Breast epithelium (tissue), 4 donors: ENCODE measurements around the gene PARK7. TPM values are rescaled to one million over a fixed set of nuclear protein-coding genes. Genes with fewer than 3 reads are reported as not detected.

Experiments used
- DNase-seq, 2 donors: peaks; one replicate each; pipeline ENCODE4 v3.0.0-alpha.2; 2019; ENCODE audit warnings: low spot score in 2 of 2
- H3K27ac ChIP-seq, 2 donors: fragments of 200-600 bp; sonication (generic) in 1 of 2; one replicate each; pipeline ENCODE4 v1.5.1; 2016 to 2019; ENCODE audit warnings: mild to moderate bottlenecking in 1 of 2
- H3K27me3 ChIP-seq, 2 donors: fragments of 200-600 bp; sonication (generic) in 1 of 2; one replicate each; pipeline versions ENCODE4 v1.5.1 to v1.6.0; 2017 to 2019; ENCODE audit warnings: control low read depth in 1 of 2, mild to moderate bottlenecking in 1 of 2
- H3K36me3 ChIP-seq: fragments of 200-600 bp; one replicate; pipeline ENCODE4 v1.5.1; 2019
- H3K4me1 ChIP-seq, 2 donors: fragments of 200-600 bp; sonication (generic); one replicate each; pipeline ENCODE4 v1.5.1; 2016 to 2019; ENCODE audit warnings: control low read depth in 1 of 2
- H3K4me3 ChIP-seq, 3 donors: fragments of 200-600 bp; sonication (generic); 1 replicate in 2 of 3; 2 replicates in 1 of 3; pipeline ENCODE4 v1.5.1; 2016 to 2019; ENCODE audit warnings: mild to moderate bottlenecking in 3 of 3, moderate library complexity in 2 of 3
- H3K9me3 ChIP-seq, 2 donors: fragments of 200-600 bp; sonication (generic) in 1 of 2; one replicate each; pipeline ENCODE4 v1.5.1; 2016 to 2019; ENCODE audit warnings: control low read depth in 1 of 2
- CTCF ChIP-seq, 3 donors: fragments of 450-650 bp; IDR thresholded peaks; one replicate each; pipeline ENCODE4 v1.5.1; 2016 to 2017; ENCODE audit warnings: antibody characterized with exemption in 3 of 3, mild to moderate bottlenecking in 3 of 3, moderate library complexity in 3 of 3
- POLR2A ChIP-seq: fragments of 450-650 bp; IDR thresholded peaks from one replicate; pipeline ENCODE4 v1.6.1; 2016; ENCODE audit warnings: antibody characterized with exemption, mild to moderate bottlenecking, moderate library complexity
- POLR2AphosphoS5 ChIP-seq, 3 donors: sonication (generic); formaldehyde crosslinking; IDR thresholded peaks; one replicate each; pipeline ENCODE4 v1.6.1; 2017; ENCODE audit warnings: antibody characterized with exemption in 3 of 3
- intact Hi-C: fragments of 100-400 bp; cut with DNase I; formaldehyde crosslinking; loops from one replicate; pipeline ENCODE4 v1.15.1; 2023; ENCODE audit warnings: low total_unique reads
- total RNA-seq, 3 donors: library from RNA; depleted of rRNA; stranded (reverse); fragments of >200 nt; gene quantifications; one replicate each; pipeline ENCODE4 v1.1.0, GENCODE V29; 2016

PARK7 gene
- total RNA-seq, 3 donors from 2014 or later: 205 to 227 (median 213) TPM

- intact Hi-C loops: no loop called here
- no peaks in the 10 kb centered on the region for H3K36me3 ChIP-seq
- TF ChIP-seq CTCF (IDR thresholded peaks at IDR 0.05): no peak
- TF ChIP-seq POLR2AphosphoS5 (IDR thresholded peaks at IDR 0.05): no peak
- TF ChIP-seq POLR2A: no peak
- DNase-seq: no peak
- no peak overlapping the region for H3K4me3 ChIP-seq
- no peaks in the 10 kb centered on the region for H3K9me3 ChIP-seq
- no peaks in the 10 kb centered on the region for H3K4me1 ChIP-seq
- no peak overlapping the region for H3K27ac ChIP-seq
- H3K27me3 ChIP-seq: peaks cover 0 to 33% of the 10 kb centered on the region in 2 donors
These were observed 28.9 kb upstream of the PARK7 start for GRCh38 chr1:7932524-7933138.

- Histone ChIP-seq H3K27ac (no peak overlapping the region), H3K9me3 (no peaks in the 10 kb centered on the region), H3K4me1 (no peaks in the 10 kb centered on the region), H3K4me3 (no peak overlapping the region), H3K36me3 (no peaks in the 10 kb centered on the region), H3K27me3 (peaks cover 0 to 29% of the 10 kb centered on the region in 2 donors)
- no peak for DNase-seq
- TF ChIP-seq POLR2A (no peak), POLR2AphosphoS5 (IDR thresholded peaks at IDR 0.05) (no peak), CTCF (IDR thresholded peaks at IDR 0.05) (no peak)
- intact Hi-C loops: no loop called here
These were observed 23.4 kb upstream of the PARK7 start for GRCh38 chr1:7938070-7938469.

- peaks cover 0 to 16% of the 10 kb centered on the region in 2 donors for H3K27me3 ChIP-seq
- intact Hi-C loops: no loop called here
These were observed 21.5 kb upstream of the PARK7 start for GRCh38 chr1:7940034-7940433.

GRCh38 chr1:7940745-7941436 is 20.6 kb upstream of the PARK7 start, which contains the start of gene TNFRSF9:
Gene TNFRSF9 (minus strand): TSS chr1:7940839. CDS start chr1:7939994, 845 bp downstream.
- intact Hi-C loops: no loop called here
- Histone ChIP-seq H3K36me3 (no peaks in the 10 kb centered on the region), H3K27ac (no peak within 1 kb of the TSS), H3K27me3 (peaks cover 0 to 16% of the 10 kb centered on the region in 2 donors), H3K9me3 (no peaks in the 10 kb centered on the region), H3K4me3 (no peak within 1 kb of the TSS), H3K4me1 (no peaks in the 10 kb centered on the region)
- DNase-seq: no peak
- TF ChIP-seq POLR2A (no peak), CTCF (IDR thresholded peaks at IDR 0.05) (no peak), POLR2AphosphoS5 (IDR thresholded peaks at IDR 0.05) (no peak)

More at GRCh38 chr1:7940034-7940433, 21.5 kb upstream of the PARK7 start:
- H3K4me1 ChIP-seq: no peaks in the 10 kb centered on the region
- no peak for DNase-seq
- no peak overlapping the region for H3K27ac ChIP-seq
- TF ChIP-seq CTCF (IDR thresholded peaks at IDR 0.05) (no peak), POLR2A (no peak), POLR2AphosphoS5 (IDR thresholded peaks at IDR 0.05) (no peak)
- no peaks in the 10 kb centered on the region for H3K36me3 ChIP-seq
- no peaks in the 10 kb centered on the region for H3K9me3 ChIP-seq
- no peak overlapping the region for H3K4me3 ChIP-seq

- H3K9me3 ChIP-seq: no peaks in the 10 kb centered on the region
- no peak overlapping the region for H3K27ac ChIP-seq
- peaks cover 0 to 16% of the 10 kb centered on the region in 2 donors for H3K27me3 ChIP-seq
- intact Hi-C loops: no loop called here
- H3K4me3 ChIP-seq: no peak overlapping the region
- no peaks in the 10 kb centered on the region for H3K36me3 ChIP-seq
- no peak for DNase-seq
- no peaks in the 10 kb centered on the region for H3K4me1 ChIP-seq
- TF ChIP-seq CTCF (IDR thresholded peaks at IDR 0.05) (no peak), POLR2AphosphoS5 (IDR thresholded peaks at IDR 0.05) (no peak)
These were observed 20.1 kb upstream of the PARK7 start for GRCh38 chr1:7941437-7941793.
